Activated gamma-delta T cell treated with anti-CD3 and anti-CD28 coated beads, Interleukin-2, amount 50 U/mL, for 16 hours (primary cell): Measurements from ENCODE around the gene GTSE1.
"Not testable (repeated sequence)": the region's sequence is repeated elsewhere in the genome, so short reads cannot be mapped to it uniquely, and the experiment has no call there.

Source experiments
- DNase-seq: peaks from one replicate; pipeline ENCODE4 v3.0.0-alpha.2; 2020; ENCODE audit warnings: low read depth

The GTSE1 gene

DNA sequence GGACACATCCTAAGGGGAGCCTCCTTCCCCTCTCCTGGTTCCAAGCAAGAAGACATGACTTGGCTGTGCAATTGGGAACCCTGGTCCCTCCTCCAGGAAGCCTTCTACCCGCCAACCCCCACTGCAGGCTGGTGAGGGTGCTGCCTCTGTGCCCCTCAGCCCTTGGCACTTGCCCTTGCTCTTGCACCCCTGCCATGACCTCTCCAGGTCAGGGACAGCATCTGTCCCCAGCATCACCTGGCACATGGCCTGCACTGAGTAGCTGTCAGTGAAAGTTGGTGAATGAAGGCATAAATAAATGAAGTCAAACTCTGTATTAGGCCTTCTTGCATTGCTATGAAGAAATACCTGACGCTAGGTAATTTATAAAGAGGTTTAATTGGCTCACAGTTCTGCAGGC, 1.9 kb upstream of the GTSE1 start:
- DNase-seq = no peak

DNA sequence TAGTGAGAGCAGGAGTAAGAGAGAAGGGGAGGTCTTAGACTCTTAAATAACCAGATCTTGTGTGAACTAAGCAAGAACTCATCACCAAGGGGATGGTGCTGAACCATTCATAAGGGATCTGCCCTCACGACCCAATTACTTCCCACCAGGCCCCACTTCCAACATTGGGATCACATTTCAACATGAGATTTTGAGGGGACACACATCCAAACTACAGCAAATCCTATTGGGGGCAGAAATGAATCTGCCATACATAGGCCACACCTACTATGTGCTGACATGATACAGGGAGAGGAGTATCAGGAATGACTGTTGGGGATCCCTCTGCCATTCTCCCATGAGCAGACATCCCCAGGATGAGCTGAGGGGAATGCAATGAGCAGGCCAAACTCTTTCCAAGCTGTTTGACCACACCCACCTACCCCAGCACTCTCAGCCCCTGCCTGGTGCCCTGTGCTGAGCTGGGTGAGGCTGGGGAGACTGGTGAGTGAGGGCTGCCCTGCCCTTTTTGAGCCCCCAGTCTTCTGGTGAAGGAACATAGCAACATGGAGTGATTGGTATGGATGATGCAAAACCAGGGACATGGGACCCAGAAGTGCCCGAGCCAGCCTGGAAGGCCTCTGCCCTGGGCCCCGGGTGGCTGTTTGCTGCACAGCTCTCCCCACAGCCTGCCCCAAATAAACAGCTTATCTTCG, 1.2 kb upstream of the GTSE1 start:
- DNase-seq = no peak

DNA sequence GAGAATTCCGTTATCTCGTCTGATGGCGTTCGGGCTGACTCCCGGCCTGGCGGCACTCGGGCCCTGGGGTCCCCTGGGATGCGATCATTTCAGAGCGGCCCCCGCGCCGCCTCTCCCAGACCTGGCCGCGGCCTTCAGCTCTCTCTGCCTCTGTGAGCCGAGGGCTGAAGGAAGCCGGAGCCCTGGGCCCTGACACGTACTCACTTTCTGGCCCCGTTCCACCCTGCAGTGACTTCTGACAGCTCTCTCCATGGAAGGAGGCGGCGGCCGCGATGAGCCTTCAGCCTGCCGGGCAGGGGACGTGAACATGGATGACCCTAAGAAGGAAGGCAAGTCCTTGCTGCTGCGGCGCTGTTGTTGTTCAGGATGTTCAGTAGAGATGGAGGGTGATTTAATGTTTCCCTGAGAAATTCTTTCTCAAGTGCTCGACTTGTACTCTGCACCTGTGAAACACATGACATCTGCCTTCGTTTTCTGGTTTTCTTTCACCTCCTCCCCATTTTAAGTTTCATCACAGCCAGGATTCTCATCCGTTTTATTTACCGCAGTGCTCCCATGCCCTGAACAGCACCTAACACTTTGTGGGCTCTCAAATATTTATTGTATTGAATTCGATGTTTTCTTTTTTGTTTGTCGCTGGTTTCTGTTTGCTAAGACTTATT, 612 bp downstream of the GTSE1 start:
- no peak for DNase-seq

DNA sequence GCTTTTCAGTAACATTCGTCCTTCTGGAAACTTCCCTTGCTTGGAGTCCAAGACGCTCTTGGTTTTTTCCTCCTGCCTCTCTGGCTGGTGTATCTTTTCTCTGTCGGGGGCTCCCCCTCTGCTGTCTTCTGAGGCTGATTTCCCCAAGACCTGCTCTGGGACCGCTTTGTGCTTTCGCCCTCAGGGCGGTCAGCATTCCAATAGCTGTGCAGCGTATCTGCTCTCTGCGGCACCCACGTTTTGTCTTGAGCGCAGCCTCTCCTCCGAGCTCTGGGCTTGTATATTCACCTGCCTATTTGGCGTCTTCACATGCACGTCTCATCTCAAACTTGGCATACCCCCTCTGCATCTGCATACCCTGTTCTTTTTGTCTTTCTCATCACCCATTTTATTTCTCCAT, 2.4 kb downstream of the GTSE1 start:
- no peak for DNase-seq

DNA sequence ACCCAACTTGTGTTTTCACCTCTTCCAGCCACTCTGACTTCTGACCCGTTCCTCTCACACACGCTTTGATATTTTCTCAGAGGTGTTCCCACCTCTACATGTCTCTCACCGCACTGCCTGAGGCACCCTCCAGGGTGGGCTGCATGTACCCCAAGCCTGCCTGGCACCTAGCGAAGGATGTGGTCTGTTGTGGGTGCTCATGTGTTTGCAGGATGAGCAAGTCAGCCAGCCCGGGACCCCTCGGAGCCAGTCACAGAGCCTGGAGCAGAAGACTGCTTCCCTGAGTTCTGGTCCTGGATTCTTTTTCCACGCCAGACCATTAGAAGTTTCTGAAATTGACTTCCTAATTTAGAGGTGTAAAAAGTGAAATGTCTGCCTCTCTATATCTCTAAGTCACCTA, 3.8 kb downstream of the GTSE1 start:
- DNase-seq = no peak

DNA sequence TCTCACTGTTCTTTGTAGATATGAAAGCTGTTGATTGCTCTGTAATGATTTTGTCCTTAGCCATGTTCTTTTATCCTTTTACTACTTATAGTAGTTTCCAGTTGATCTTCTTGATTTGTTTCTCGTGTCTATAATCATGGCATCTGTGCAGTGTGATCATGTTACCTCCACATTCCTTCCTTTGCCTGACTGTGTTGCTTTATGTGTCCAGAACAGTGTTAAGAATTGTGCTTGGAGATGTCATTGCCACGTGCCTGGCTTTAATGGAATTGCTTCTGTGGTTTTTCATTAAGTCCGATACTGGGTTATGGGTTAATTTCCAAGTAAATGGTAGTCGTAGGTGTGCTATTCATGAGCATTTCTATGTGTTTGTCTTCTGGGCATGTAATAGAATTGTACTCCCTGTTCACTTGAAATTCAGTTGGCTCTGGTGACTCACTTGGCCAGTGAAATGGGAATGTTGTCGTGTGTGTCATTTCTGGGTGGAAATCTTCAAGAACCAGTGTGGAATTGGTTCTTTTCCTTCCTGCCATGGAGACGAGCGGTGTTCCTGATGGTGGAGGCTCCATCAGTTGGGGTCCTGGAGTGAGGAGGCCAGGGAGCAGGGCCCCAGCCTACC, 6.8 kb downstream of the GTSE1 start:
- DNase-seq = no peak

DNA sequence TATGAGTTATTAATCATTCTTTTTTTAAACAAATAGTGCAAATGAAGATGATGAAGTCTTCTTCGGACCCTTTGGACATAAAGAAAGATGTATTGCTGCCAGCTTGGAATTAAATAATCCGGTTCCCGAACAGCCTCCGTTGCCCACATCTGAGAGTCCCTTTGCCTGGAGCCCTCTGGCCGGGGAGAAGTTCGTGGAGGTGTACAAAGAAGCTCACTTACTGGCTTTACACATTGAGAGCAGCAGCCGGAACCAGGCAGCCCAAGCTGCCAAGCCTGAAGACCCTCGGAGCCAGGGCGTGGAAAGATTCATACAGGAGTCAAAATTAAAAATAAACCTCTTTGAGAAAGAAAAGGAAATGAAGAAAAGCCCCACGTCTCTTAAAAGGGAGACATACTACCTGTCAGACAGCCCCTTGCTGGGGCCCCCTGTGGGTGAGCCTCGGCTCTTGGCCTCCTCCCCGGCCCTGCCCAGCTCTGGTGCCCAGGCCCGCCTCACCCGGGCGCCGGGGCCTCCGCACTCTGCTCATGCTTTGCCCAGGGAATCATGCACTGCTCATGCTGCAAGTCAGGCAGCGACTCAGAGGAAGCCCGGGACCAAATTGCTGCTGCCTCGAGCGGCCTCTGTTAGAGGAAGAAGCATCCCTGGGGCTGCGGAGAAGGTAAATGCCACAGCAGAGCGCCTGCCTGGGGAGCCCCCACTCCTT, 11.8 kb downstream of the GTSE1 start:
- no peak for DNase-seq

DNA sequence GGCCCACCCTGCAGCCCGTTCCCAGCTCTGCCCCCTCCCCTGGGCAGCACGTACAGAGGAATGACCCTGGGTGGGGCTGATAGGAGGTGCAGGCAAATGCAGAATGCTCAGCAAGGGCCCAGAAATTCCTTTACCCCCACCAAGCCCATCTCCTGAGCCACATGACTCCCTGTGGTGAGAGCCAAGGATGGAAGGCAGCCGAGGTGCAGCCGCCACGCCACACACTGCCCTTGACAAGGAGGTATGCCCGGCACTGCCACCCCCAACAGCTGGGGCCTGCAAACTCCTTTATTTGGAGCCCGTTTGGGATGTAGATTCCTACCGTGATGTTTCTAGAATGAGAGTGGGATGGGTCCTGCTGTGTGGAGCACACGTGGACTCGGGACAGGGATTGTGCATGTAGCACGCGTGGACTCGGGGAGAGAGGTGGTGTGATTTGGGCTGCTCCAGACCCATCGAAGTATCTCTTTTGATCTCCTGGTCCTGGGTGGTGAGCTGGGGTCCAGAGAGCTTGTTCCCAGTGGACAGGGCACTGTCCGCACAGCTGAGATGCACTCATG, 12.9 kb downstream of the GTSE1 start:
- DNase-seq = no peak

DNA sequence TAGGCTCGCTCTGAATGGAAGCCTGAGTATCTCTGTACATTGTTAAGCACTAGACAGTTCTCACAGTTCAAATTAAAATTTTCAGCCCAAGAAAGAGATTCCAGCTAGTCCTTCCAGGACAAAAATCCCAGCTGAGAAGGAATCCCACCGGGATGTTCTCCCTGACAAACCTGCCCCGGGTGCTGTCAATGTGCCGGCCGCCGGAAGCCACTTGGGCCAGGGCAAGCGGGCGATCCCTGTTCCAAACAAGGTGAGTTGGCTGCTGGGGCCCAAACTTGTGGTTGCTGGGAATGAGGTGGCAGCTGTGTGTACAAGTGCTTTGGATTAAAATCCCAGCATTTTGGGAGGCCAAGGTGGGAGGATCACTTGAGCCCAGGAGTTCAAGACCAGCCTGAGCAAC, 15.4 kb downstream of the GTSE1 start:
- DNase-seq = no peak

DNA sequence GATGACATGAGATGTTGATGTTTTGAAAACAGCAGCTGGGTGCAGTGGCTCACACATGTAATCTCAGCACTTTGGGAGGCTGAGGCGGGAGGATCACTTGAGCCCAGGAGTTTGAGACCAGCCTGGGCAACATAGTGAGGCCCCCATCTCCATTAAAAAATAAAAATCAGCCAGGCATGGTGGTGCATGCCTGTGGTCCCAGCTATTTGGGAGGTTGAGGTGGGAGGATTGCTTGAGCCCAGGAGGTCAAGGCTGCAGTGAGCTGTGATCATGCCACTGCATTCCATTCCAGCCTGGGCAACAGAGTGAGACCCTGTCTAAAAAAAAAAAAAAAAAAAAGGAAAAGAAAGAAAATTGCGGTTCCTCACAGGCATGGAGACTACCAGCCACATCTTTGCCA, 16.2 kb downstream of the GTSE1 start:
- DNase-seq = not testable (repeated sequence)

DNA sequence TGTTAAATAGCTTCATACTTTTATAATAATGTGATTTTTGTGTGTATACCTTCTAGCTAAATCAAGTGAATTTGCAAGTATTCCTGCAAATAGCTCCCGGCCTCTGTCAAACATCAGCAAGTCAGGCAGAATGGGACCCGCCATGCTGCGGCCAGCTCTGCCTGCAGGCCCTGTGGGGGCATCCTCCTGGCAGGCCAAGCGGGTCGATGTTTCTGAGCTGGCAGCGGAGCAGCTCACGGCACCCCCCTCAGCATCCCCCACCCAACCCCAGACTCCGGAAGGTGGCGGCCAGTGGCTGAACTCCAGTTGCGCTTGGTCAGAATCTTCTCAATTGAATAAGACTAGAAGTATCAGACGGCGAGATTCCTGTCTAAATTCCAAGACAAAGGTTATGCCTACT, 19.3 kb downstream of the GTSE1 start:
- DNase-seq = no peak

DNA sequence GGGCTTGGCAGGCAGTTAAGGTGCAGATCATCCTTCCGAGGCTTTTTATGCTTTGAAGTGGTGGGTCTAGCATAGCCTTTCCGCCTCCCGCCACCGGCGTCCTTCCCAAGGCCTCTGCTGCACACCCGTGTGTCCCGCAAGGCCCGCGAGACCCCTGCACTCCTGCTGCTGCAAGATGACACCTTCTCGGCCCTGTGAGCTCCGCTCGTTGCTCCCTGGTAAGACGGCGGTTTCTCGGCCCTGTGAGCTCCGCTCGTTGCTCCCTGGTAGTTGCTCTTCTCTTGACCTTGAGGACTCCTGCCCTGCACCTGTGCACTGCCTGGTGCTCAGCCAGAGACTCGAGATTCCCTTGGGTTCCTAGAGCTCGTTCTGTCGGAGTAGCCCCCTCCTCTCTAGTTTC, 21.0 kb downstream of the GTSE1 start:
- DNase-seq = no peak

DNA sequence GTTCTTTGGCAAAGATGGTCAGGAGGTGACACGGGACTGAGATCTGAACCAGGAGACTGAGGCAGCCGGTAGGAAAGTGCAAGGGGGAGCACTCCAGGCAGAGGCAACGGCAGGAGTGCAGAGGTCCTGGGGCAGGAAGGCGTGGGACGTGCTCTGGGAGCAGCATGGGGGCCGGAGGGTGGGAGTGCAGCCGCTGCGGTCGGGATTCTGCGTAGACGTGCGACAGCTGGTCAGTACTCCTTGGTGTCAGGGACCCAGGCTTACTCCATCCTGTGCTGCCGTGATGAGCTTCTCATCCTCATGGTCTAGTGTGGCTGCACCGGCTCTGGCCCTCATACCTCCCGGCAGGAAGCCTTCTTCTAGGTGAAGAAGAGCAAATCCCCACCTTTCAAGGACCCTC, 21.9 kb downstream of the GTSE1 start:
- no peak for DNase-seq

DNA sequence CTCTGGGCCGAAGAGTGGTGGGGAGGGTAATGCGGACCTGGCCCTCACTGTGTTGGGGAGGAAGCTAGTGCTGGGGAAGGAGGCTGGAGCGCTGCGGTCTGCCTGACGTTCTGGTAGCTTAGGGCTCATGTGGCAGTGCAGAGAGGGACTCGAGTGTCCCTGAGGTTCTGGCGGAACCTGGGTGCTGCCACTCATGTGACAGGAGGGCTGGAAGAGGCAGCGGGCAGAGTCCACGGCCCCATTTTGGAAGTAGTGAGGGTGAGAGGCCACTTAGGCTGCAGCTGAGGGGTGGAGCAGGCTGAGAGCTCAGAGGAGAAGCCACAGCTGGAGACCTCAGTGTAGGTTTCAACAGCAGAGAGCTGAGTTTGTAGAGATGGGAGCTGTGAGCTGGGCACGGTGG, 22.6 kb downstream of the GTSE1 start:
- no peak for DNase-seq

DNA sequence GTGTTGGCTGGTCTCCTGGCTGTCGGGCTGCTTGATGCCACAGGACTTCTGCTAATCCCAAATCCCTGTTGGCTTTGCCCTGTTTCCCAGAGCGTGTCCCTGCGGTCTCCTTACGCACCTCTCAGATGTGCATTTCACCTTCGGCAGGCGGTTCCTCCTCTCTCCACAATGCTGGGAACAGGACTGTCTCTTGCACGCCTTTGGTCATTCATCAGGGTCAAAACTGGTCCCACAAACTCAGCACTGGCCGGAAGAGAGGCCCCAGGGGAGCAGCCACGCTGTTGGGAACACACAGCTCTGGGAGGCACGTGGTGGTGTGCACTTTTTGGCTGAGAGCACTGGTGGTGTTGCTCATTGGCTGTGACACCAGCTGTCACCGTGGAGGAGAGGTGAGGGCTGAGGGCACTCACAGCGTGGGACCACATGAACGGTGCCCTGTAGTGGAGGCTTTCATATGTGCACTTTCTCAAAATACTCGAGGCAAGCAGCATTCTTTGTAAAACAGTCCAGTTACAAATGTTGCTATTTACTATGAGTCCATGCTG, 23.6 kb downstream of the GTSE1 start:
- no peak for DNase-seq

DNA sequence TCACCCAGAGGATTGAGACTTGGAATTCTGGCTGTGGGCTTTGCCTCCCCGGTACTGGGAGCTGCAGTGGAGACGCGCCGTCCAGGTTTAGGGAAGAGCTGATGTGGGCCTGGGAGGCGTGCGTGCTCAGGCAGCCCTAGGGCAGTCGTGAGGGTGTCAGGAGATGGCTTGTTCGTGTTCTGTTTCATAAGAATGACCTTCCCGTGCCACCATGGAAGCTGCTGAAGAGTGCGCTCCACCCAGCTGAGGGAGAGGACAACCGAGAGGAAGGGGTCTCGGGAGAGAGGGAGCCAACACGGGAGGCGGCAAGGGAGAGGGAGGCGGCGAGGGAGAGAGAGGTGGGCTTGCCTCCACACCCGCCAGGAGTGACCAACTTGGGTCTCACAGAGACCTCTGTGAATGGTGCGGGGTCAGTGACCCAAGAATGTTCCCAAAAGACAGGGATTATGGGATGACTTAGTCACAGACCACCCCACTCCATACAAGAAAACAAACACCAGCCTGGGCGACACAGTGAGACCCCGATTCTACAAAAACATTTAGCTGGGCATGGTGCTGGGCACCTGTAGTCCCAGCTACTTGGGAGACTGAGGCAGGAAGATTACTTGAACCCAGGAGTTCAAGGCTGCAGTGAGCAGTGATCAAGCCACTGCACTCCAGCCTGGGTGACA, 24.2 kb downstream of the GTSE1 start:
- DNase-seq = no peak

DNA sequence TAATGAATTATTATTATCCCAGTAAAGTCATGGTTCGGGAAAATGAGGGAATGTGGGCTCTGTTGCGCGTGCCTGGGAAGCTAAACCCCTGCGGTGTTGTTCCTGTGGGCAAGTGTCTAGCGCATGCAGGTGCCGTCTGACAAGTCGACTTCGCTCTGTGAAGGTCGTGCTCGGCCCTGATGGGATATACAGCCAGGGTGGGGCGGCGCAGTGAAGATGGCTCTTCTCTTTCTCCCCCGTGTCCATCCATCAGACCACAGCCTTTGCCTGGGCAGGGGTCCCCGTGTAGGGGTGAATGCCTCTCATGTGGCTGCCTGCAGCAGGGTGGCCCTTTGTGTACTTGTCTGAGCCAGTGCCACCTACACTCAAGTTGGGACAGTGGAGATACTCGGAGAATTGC, 26.0 kb downstream of the GTSE1 start:
- DNase-seq = no peak

DNA sequence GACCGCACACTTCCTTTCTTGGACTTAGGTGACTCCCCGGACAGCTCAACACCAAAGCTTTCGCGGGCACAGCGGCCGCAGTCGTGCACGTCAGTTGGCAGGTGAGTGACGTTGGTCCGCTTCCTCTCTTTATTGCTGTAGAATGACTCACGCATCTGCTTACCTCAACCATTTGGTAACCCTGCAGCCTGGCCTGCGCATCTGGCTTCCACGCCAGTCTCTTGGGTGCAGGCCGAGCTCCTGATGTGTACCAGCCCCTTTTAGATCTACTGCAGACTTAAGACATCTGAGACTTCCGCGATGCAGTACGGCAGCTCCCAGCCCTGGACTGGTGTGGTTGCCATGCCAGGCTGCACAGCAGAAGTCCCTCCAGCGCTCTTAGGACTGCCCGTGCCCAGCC, 26.5 kb downstream of the GTSE1 start:
- no peak for DNase-seq

DNA sequence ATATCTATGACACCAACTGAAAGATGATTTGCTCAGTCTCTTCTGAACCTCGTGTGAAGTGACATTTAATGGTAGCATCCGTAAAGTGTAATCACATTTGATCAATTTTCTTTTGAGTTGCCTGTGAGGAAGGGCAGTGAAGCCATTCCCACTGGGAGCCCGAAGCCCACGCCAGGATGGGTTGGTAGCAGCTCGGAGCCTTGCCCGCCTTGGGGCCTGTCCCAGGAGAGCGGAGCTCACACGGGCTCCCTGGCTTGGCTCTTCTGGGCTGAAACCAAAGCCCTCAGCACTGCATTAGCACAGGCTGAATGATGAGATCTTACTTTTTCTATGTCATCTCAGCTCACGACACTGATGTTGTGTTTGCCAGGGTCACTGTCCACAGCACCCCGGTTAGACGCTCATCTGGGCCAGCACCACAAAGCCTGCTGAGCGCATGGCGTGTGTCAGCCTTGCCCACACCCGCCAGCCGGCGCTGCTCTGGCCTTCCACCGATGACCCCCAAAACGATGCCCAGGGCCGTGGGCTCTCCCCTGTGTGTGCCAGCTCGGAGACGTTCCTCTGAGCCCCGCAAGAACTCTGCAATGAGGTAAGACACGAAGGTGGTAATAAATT, 29.5 kb downstream of the GTSE1 start:
- no peak for DNase-seq

DNA sequence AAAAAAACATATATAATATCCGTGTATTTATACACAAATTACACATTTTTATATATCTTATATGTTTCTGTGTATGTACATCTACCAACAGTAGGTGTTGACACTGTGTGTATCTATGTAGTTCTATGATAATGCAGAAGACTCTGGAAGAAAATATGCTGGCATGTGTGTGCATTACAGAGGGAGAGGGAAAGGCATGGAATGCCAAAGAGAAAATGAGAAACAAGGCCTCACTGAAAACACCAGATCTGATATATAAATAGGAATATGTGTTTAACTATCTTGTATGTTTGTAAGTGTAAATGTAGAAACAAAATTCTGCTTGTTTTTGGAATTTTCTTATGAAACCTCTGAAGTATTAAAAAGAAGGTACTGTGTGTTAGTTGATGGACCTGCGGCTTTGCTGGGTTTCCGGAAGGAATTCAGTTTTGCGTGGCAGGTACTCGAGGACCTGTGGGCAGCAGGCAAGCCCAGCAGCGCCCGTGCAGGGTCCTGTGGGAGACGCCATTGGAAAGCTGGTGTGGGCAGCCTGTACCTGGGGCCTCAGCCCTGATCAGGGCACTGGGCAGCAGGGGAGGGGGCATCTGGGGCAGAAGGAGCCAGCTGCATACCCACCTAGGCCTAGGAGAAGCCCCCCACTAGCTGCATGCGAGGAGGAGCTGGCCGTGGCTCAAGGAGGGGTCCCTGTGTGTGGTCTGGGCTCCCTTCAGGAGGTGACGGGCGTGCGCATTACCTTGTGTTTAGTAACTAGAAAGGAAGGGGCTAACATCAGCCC, 31.2 kb downstream of the GTSE1 start:
- no peak for DNase-seq

DNA sequence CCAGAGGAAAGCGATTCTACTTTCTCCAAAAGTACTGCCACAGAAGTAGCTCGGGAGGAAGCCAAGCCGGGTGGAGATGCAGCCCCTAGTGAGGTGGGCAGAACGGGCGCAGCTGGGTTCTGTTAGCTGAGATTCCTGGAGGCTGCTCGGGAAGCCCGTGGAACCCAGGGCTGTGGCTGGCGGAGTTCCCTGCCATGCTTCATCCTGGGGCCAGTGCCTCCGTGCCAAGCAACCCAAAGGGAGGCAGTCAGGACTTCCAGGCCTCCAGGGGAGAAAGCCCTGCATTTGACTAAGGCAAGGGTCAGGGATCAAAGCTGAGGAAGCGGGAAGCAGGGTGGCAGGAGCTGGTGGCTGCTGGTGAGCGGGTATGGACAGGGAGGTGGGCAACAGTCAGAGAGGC, 32.1 kb downstream of the GTSE1 start:
- no peak for DNase-seq
